ENCODE results near the gene TCP11L2. TPM values are rescaled to one million over a fixed set of nuclear protein-coding genes. Genes with fewer than 3 reads are reported as not detected.

The TCP11L2 gene
- total RNA-seq, 1 experiment from 2014 or later = 7.7 TPM

DNA sequence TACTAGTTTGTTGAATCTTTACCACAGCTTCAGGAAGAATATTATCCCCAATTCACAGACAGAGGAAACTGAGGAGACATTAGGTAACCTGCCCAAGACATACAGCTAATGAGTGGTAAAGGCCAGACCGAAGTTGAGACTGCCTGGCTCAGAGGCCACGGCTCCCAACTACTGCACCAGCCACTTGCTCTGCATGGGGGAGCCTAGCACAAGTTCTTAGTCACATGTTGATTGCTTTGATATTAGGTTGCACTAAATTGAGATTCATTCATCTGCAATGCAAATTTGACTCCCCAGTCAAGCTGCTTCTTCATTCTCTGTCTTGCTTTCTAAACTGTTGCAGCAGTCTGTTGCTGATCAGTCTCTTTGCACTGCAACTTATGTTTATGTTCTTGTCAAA is 29.1 kb downstream of the TCP11L2 start:
- H3K9me3 Mint-ChIP-seq (ENCODE audit: unreplicated experiment) = no peaks in the 10 kb centered on the region
- H3K27me3 Mint-ChIP-seq (ENCODE audit: insufficient read depth, unreplicated experiment) = no peaks in the 10 kb centered on the region
- no peak overlapping the region for H3K4me3 Mint-ChIP-seq (ENCODE audit: unreplicated experiment)
- H3K27me3 ChIP-seq (replicated peaks; ENCODE audit: control insufficient read depth, insufficient read depth, low read length) = no peaks in the 10 kb centered on the region
- no peak for DNase-seq
- H3K4me3 ChIP-seq (ENCODE audit: low read depth, low read length) = no peak overlapping the region
- intact Hi-C loops (cut with micrococcal nuclease; ENCODE audit: unreplicated experiment) = no loop called here
- no peaks in the 10 kb centered on the region for H3K4me1 Mint-ChIP-seq (ENCODE audit: low read depth, unreplicated experiment)
- ChIA-PET CTCF (no interaction called here), POLR2A (no interaction called here)
- H3K9me3 ChIP-seq = no peaks in the 10 kb centered on the region
- TF ChIP-seq, protein P1, sequence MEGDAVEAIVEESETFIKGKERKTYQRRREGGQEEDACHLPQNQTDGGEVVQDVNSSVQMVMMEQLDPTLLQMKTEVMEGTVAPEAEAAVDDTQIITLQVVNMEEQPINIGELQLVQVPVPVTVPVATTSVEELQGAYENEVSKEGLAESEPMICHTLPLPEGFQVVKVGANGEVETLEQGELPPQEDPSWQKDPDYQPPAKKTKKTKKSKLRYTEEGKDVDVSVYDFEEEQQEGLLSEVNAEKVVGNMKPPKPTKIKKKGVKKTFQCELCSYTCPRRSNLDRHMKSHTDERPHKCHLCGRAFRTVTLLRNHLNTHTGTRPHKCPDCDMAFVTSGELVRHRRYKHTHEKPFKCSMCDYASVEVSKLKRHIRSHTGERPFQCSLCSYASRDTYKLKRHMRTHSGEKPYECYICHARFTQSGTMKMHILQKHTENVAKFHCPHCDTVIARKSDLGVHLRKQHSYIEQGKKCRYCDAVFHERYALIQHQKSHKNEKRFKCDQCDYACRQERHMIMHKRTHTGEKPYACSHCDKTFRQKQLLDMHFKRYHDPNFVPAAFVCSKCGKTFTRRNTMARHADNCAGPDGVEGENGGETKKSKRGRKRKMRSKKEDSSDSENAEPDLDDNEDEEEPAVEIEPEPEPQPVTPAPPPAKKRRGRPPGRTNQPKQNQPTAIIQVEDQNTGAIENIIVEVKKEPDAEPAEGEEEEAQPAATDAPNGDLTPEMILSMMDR (IDR thresholded peaks at IDR 0.05; ENCODE audit: insufficient read depth in 1 of 2, low read depth in 1 of 2, low read length in 1 of 2, severe bottlenecking in 1 of 2, unreplicated experiment in 1 of 2) = no peak
- H3K36me3 ChIP-seq (ENCODE audit: control insufficient read depth, insufficient read depth, low read length) = no peaks in the 10 kb centered on the region
- no peaks in the 10 kb centered on the region for H3K4me1 ChIP-seq
- no TSS peak for BruUV-seq (replicated peaks)
- H3K27ac Mint-ChIP-seq (ENCODE audit: unreplicated experiment) = no peak overlapping the region
- no peaks in the 10 kb centered on the region for H3K36me3 Mint-ChIP-seq (ENCODE audit: insufficient read depth, unreplicated experiment)

DNA sequence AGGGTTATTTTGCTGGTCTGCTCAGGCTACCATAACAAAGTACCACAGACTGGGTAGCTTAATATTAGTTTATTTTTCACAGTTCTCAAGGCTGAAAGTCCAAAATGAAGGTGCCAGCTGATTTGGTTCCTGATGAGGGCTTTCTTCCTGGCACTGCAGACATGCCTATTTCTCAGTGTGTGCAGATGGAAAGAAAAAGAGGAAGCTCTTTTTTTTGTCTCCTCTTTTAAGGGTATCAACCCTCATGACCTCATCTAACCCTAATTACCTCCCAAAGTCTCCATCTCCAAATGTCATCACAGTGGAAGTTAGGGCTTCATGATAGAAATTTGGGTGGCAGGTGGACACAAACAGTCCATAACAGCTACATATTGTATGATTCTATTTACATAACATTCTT is 30.0 kb downstream of the TCP11L2 start:
- no peaks in the 10 kb centered on the region for H3K36me3 ChIP-seq (ENCODE audit: control insufficient read depth, insufficient read depth, low read length)
- TF ChIP-seq, protein P1 (IDR thresholded peaks at IDR 0.05; ENCODE audit: insufficient read depth in 1 of 2, low read depth in 1 of 2, low read length in 1 of 2, severe bottlenecking in 1 of 2, unreplicated experiment in 1 of 2) = no peak
- Mint-ChIP-seq H3K9me3 (ENCODE audit: unreplicated experiment) (no peaks in the 10 kb centered on the region), H3K27ac (ENCODE audit: unreplicated experiment) (no peak overlapping the region), H3K4me3 (ENCODE audit: unreplicated experiment) (no peak overlapping the region), H3K4me1 (ENCODE audit: low read depth, unreplicated experiment) (no peaks in the 10 kb centered on the region), H3K27me3 (ENCODE audit: insufficient read depth, unreplicated experiment) (no peaks in the 10 kb centered on the region), H3K36me3 (ENCODE audit: insufficient read depth, unreplicated experiment) (no peaks in the 10 kb centered on the region)
- ChIA-PET CTCF (no interaction called here), POLR2A (no interaction called here)
- H3K27me3 ChIP-seq (replicated peaks; ENCODE audit: control insufficient read depth, insufficient read depth, low read length) = no peaks in the 10 kb centered on the region
- no peak for DNase-seq
- BruUV-seq (replicated peaks) = no TSS peak
- H3K4me3 ChIP-seq (ENCODE audit: low read depth, low read length) = no peak overlapping the region
- intact Hi-C loops (cut with micrococcal nuclease; ENCODE audit: unreplicated experiment) = no loop called here
- no peaks in the 10 kb centered on the region for H3K4me1 ChIP-seq
- H3K9me3 ChIP-seq = no peaks in the 10 kb centered on the region

DNA sequence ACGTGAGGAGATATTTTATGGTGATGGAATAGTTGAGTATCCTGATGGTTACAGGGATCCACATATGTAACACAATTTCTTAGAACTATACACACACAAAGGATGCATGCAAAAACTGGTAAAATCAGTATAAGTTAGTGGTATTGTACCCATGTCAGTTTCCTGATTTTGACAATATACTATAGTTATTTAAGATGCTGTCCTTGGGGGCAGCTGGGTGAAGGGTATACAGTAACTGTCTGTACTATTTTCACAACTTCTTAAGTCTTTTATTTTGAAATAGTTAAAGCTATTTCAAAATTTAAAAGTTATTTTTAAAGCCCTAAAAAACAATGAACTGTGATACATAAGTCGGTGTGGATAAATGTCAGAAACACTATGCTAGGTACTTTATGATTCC is 30.5 kb downstream of the TCP11L2 start:
- H3K36me3 ChIP-seq (ENCODE audit: control insufficient read depth, insufficient read depth, low read length) = no peaks in the 10 kb centered on the region
- no peaks in the 10 kb centered on the region for H3K27me3 Mint-ChIP-seq (ENCODE audit: insufficient read depth, unreplicated experiment)
- no TSS peak for BruUV-seq (replicated peaks)
- H3K4me1 Mint-ChIP-seq (ENCODE audit: low read depth, unreplicated experiment) = no peaks in the 10 kb centered on the region
- no peaks in the 10 kb centered on the region for H3K9me3 ChIP-seq
- ChIA-PET POLR2A (no interaction called here), CTCF (no interaction called here)
- H3K4me1 ChIP-seq = no peaks in the 10 kb centered on the region
- DNase-seq = no peak
- no peaks in the 10 kb centered on the region for H3K9me3 Mint-ChIP-seq (ENCODE audit: unreplicated experiment)
- intact Hi-C loops (cut with micrococcal nuclease; ENCODE audit: unreplicated experiment) = no loop called here
- no peak overlapping the region for H3K27ac Mint-ChIP-seq (ENCODE audit: unreplicated experiment)
- no peak overlapping the region for H3K4me3 Mint-ChIP-seq (ENCODE audit: unreplicated experiment)
- TF ChIP-seq, protein P1 (IDR thresholded peaks at IDR 0.05; ENCODE audit: insufficient read depth in 1 of 2, low read depth in 1 of 2, low read length in 1 of 2, severe bottlenecking in 1 of 2, unreplicated experiment in 1 of 2) = no peak
- no peaks in the 10 kb centered on the region for H3K36me3 Mint-ChIP-seq (ENCODE audit: insufficient read depth, unreplicated experiment)
- H3K4me3 ChIP-seq (ENCODE audit: low read depth, low read length) = no peak overlapping the region
- no peaks in the 10 kb centered on the region for H3K27me3 ChIP-seq (replicated peaks; ENCODE audit: control insufficient read depth, insufficient read depth, low read length)

Data from Caco-2 (cell line).